Transverse colon (tissue), 4 donors: ENCODE results near the gene SMAD3.

Experiments used
- CTCF ChIP-seq, 5 experiments: fragments of 200-600 bp in 3 of 5; fragments of 450-650 bp in 2 of 5; sonication (generic) in 3 of 5; IDR thresholded peaks; 1 replicate in 2 of 5; 2 replicates in 3 of 5; pipeline ENCODE4 v1.5.1; 2016 to 2017; ENCODE audit warnings: antibody characterized with exemption in 5 of 5, inconsistent platforms in 3 of 5, mild to moderate bottlenecking in 2 of 5, moderate library complexity in 1 of 5
- EP300 ChIP-seq: sonication (generic); formaldehyde crosslinking; IDR thresholded peaks from one replicate; pipeline ENCODE4 v1.6.1; 2017; ENCODE audit warnings: antibody characterized with exemption, low read depth
- POLR2AphosphoS5 ChIP-seq, 3 donors: sonication (generic); formaldehyde crosslinking; IDR thresholded peaks; one replicate each; pipeline ENCODE4 v1.6.1; 2016; ENCODE audit warnings: antibody characterized with exemption in 3 of 3

- TF ChIP-seq EP300 (no peak), POLR2AphosphoS5 (IDR thresholded peaks at IDR 0.05) (no peak), CTCF (IDR thresholded peaks at IDR 0.05) (no peak)
These were observed 79.4 kb downstream of the SMAD3 start for GRCh38 chr15:67144609-67145311.
